Cerebellar cortex (tissue), 1 donor: ENCODE data around the gene ACAP2.
"Not testable (repeated sequence)": the region's sequence is repeated elsewhere in the genome, so short reads cannot be mapped to it uniquely, and the experiment has no call there.

Experiments used
- DNase-seq: peaks from one replicate; pipeline ENCODE4 v3.0.0-alpha.2; 2015; ENCODE audit warnings: low spot score

The ACAP2 gene

GRCh38 chr3:195388380-195388779, 54.4 kb downstream of the ACAP2 start:
- no peak for DNase-seq

- DNase-seq: no peak
These were observed 56.1 kb downstream of the ACAP2 start for GRCh38 chr3:195386739-195387138.

GRCh38 chr3:195385526-195385925, 57.3 kb downstream of the ACAP2 start:
- no peak for DNase-seq

- DNase-seq: no peak
These were observed 57.9 kb downstream of the ACAP2 start for GRCh38 chr3:195384952-195385351.

- no peak for DNase-seq
These were observed 70.6 kb downstream of the ACAP2 start for GRCh38 chr3:195372220-195372619.

GRCh38 chr3:195366200-195366925, 76.5 kb downstream of the ACAP2 start:
- no peak for DNase-seq

GRCh38 chr3:195365371-195365770, 77.4 kb downstream of the ACAP2 start:
- DNase-seq: no peak

GRCh38 chr3:195357797-195358196, 85.0 kb downstream of the ACAP2 start:
- not testable (repeated sequence) for DNase-seq

- peak; percentile 86 for DNase-seq
These were observed 86.4 kb downstream of the ACAP2 start for GRCh38 chr3:195356151-195357086.

GRCh38 chr3:195354009-195354408, 88.8 kb downstream of the ACAP2 start:
- DNase-seq: not testable (repeated sequence)

- no peak for DNase-seq
These were observed 89.8 kb downstream of the ACAP2 start for GRCh38 chr3:195352895-195353488.

- DNase-seq: no peak
These were observed 94.2 kb downstream of the ACAP2 start for GRCh38 chr3:195348426-195349115.

GRCh38 chr3:195337747-195338146, 105.1 kb downstream of the ACAP2 start:
- no peak for DNase-seq

- DNase-seq: no peak
These were observed 107.9 kb downstream of the ACAP2 start for GRCh38 chr3:195334967-195335366.

GRCh38 chr3:195319060-195319459, 123.8 kb downstream of the ACAP2 start:
- no peak for DNase-seq

GRCh38 chr3:195312714-195313113, 130.1 kb downstream of the ACAP2 start:
- DNase-seq: no peak

- no peak for DNase-seq
These were observed 135.1 kb downstream of the ACAP2 start for GRCh38 chr3:195307711-195308110.

GRCh38 chr3:195306369-195306768, 136.5 kb downstream of the ACAP2 start:
- DNase-seq: no peak

- DNase-seq: no peak
These were observed 140.4 kb downstream of the ACAP2 start for GRCh38 chr3:195302431-195302830.

GRCh38 chr3:195297446-195297845, 145.4 kb downstream of the ACAP2 start:
- DNase-seq: no peak

GRCh38 chr3:195296662-195297061, 146.2 kb downstream of the ACAP2 start:
- no peak for DNase-seq

GRCh38 chr3:195291121-195291520, 151.7 kb downstream of the ACAP2 start:
- DNase-seq: no peak
